Osteoblast (primary cell): ENCODE measurements around the gene TMSB4X. TPM values are rescaled to one million over a fixed set of nuclear protein-coding genes. Genes with fewer than 3 reads are reported as not detected.

Experiments used
- DNase-seq: peaks from one replicate; pipeline ENCODE4 v3.0.0; 2011; ENCODE audit warnings: low spot score, mixed read lengths; ENCODE audit not compliant: insufficient read length; ENCODE audit errors: missing footprints
- H2AFZ ChIP-seq: 2 replicates; pipeline ENCODE4 v1.6.0; 2011; ENCODE audit warnings: mild to moderate bottlenecking, low read length
- H3K27ac ChIP-seq: 2 replicates; pipeline ENCODE4 v1.5.1; 2011; ENCODE audit warnings: mild to moderate bottlenecking, low read depth, low read length, moderate library complexity
- H3K27me3 ChIP-seq: 2 replicates; pipeline ENCODE4 v1.6.0; 2012; ENCODE audit warnings: mild to moderate bottlenecking, control low read depth, inconsistent platforms, low read length, moderate library complexity; ENCODE audit not compliant: insufficient read depth
- H3K36me3 ChIP-seq: 2 replicates; pipeline ENCODE4 v1.5.1; 2011; ENCODE audit warnings: mild to moderate bottlenecking, low read length, control low read depth, moderate library complexity; ENCODE audit not compliant: insufficient read depth
- H3K4me1 ChIP-seq: 2 replicates; pipeline ENCODE4 v1.5.1; 2011; ENCODE audit warnings: mild to moderate bottlenecking, low read length, control low read depth, moderate library complexity; ENCODE audit not compliant: insufficient read depth
- H3K4me2 ChIP-seq: 2 replicates; pipeline ENCODE4 v1.6.0; 2011; ENCODE audit warnings: mild to moderate bottlenecking, low read length; ENCODE audit not compliant: insufficient read depth
- H3K4me3 ChIP-seq: fragments of 200-600 bp; sonication (generic); 3 replicates; pipeline ENCODE4 v1.5.1; 2012; ENCODE audit warnings: mild to moderate bottlenecking, low read length, inconsistent platforms; ENCODE audit not compliant: insufficient read depth
- H3K79me2 ChIP-seq: 2 replicates; pipeline ENCODE4 v1.6.0; 2012; ENCODE audit warnings: mild to moderate bottlenecking, low read length, control low read depth, inconsistent platforms; ENCODE audit not compliant: insufficient read depth
- H3K9me3 ChIP-seq: 2 replicates; pipeline ENCODE4 v1.5.1; 2011; ENCODE audit warnings: low read depth, low read length, control low read depth
- H4K20me1 ChIP-seq: 2 replicates; pipeline ENCODE4 v1.6.0; 2012; ENCODE audit warnings: mild to moderate bottlenecking, low read length, control low read depth; ENCODE audit not compliant: insufficient read depth
- total RNA-seq: library from RNA; depleted of rRNA; stranded (reverse); fragments of >200 nt; gene quantifications from 2 replicates; pipeline ENCODE4 v1.2.3, GENCODE V29; 2012
- TF ChIP-seq, protein P1 (sequence below): IDR thresholded peaks from 2 replicates; pipeline ENCODE4 v1.5.1; 2011; ENCODE audit warnings: mild to moderate bottlenecking, low read depth, low read length, moderate library complexity; ENCODE audit errors: extremely low read depth

TMSB4X gene
- total RNA-seq, 1 donor, result 5,120 TPM

- TF ChIP-seq, protein P1, sequence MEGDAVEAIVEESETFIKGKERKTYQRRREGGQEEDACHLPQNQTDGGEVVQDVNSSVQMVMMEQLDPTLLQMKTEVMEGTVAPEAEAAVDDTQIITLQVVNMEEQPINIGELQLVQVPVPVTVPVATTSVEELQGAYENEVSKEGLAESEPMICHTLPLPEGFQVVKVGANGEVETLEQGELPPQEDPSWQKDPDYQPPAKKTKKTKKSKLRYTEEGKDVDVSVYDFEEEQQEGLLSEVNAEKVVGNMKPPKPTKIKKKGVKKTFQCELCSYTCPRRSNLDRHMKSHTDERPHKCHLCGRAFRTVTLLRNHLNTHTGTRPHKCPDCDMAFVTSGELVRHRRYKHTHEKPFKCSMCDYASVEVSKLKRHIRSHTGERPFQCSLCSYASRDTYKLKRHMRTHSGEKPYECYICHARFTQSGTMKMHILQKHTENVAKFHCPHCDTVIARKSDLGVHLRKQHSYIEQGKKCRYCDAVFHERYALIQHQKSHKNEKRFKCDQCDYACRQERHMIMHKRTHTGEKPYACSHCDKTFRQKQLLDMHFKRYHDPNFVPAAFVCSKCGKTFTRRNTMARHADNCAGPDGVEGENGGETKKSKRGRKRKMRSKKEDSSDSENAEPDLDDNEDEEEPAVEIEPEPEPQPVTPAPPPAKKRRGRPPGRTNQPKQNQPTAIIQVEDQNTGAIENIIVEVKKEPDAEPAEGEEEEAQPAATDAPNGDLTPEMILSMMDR, result no peak
- Histone ChIP-seq H3K4me2 (no peak overlapping the region), H3K27ac (no peak overlapping the region), H3K36me3 (no peaks in the 10 kb centered on the region), H2AFZ (no peak overlapping the region), H3K27me3 (no peaks in the 10 kb centered on the region), H3K4me3 (no peak overlapping the region), H4K20me1 (no peaks in the 10 kb centered on the region), H3K9me3 (no peaks in the 10 kb centered on the region), H3K4me1 (peaks cover under 1% of the 10 kb centered on the region), H3K79me2 (no peaks in the 10 kb centered on the region)
- peak; percentile 54 for DNase-seq
These were observed 9.6 kb upstream of the TMSB4X start for GRCh38 chrX:12965131-12965940.

DNA sequence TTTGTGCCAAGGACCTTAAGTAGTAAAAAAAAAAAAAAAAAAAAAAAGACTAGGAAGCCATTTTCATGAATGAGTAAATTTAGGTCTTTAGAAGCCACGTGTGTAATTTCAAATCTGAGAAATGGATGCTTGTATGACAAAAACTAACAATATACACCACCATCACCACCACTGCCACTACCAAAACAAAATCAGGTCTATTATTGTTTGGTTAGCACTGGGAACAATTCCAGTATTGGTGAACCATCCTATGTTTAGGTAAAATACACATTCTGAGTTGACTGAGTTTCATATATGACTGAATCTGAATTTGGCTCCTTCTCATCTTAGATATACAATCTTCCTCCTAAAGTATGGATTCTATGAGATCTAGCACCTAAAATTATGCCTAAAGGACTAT is 8.8 kb upstream of the TMSB4X start:
- no peak overlapping the region for H3K4me3 ChIP-seq
- H3K27me3 ChIP-seq, result no peaks in the 10 kb centered on the region
- no peak overlapping the region for H3K27ac ChIP-seq
- TF ChIP-seq, protein P1, result no peak
- no peaks in the 10 kb centered on the region for H4K20me1 ChIP-seq
- no peak overlapping the region for H3K4me2 ChIP-seq
- H3K4me1 ChIP-seq, result peaks cover 5% of the 10 kb centered on the region
- peak; percentile 57 for DNase-seq
- H3K9me3 ChIP-seq, result no peaks in the 10 kb centered on the region
- no peaks in the 10 kb centered on the region for H3K36me3 ChIP-seq
- H3K79me2 ChIP-seq, result no peaks in the 10 kb centered on the region
- H2AFZ ChIP-seq, result no peak overlapping the region

DNA sequence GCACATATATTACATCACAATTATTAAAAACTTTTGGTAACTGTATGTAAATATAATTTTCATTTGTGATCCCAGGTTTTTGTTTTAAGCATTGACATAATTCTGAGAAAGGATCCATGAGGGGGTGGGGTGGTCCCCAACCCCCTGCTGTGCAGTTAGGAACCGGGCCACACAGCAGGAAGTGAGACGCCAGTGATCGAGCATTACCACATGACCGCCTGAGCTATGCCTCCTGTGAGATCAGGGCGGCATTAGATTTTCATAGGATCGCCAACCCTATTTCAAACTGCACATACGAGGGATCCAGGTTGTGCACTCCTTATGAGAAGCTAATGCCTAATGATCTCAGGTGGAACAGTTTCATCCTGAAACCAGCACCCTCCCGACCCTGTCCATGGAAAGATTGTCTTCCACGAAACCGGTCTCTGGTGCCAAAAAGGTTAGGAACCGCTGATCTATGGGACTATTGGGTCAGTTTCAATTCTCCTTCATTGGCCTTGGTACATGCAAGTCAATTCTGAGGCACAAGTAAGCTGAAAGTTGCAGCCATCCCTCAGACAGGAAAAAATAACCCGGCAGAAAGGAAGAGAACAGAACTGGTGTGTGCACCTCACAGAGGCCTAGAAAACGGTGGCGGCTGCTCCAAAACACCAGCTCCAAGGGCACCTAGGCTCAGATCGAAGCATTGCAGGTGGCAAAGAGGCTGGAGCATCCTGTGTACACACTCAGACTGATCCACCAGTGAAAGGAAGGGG is 7.0 kb upstream of the TMSB4X start:
- H3K79me2 ChIP-seq, result no peaks in the 10 kb centered on the region
- H3K27ac ChIP-seq, result no peak overlapping the region

More for the DNA sequence above, 7.0 kb upstream of the TMSB4X start:
- no peaks in the 10 kb centered on the region for H3K9me3 ChIP-seq
- no peak overlapping the region for H2AFZ ChIP-seq
- TF ChIP-seq, protein P1, result no peak
- H3K4me3 ChIP-seq, result no peak overlapping the region
- H3K4me1 ChIP-seq, result peaks cover 5% of the 10 kb centered on the region
- no peaks in the 10 kb centered on the region for H4K20me1 ChIP-seq
- DNase-seq, result no peak
- no peaks in the 10 kb centered on the region for H3K36me3 ChIP-seq
- no peak overlapping the region for H3K4me2 ChIP-seq
- H3K27me3 ChIP-seq, result no peaks in the 10 kb centered on the region
